AG09319 (cell line): ENCODE results near the gene C2CD4C.

Experiments used
- DNase-seq: peaks from one replicate; pipeline ENCODE4 v3.0.0-alpha.2; 2010; ENCODE audit warnings: low read depth; ENCODE audit errors: extremely low read depth
- CTCF ChIP-seq: IDR thresholded peaks from 2 replicates; pipeline ENCODE4 v1.5.1; 2011; ENCODE audit warnings: low read depth, mild to moderate bottlenecking, inconsistent platforms, low read length, moderate library complexity

C2CD4C gene

DNA sequence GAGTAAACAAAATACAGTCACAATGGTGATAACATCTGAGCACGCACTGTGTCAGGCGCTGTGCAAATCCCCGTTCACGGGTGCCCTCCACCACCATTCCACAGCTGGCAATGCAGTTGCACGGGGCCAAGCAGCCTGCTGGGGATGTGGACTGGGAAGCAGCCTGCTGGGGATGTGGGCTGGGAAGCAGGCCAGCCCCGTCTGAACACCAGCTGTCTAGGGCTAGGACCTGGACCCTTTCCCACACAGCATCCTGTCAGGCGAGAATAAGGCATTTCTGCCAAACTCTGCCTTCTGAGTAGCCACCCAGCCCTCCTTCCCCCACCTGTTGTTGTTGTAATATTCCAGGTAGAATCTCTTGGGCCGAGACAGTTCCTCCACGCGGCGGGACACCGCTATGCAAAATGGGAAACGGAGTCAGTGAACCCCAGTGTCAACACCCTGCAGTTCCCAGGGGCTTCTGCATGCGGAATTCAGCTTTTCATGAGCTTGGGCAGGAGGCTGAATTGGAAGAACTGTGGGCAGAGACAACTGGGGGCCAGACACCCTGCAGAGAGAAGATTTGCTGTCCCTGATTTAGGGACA is 36.5 kb downstream of the C2CD4C start:
- no peak for TF ChIP-seq CTCF
- peak; percentile 54 for DNase-seq

- no peak for TF ChIP-seq CTCF
- no peak for DNase-seq
These were observed 37.3 kb downstream of the C2CD4C start for GRCh38 chr19:371501-372168.

DNA sequence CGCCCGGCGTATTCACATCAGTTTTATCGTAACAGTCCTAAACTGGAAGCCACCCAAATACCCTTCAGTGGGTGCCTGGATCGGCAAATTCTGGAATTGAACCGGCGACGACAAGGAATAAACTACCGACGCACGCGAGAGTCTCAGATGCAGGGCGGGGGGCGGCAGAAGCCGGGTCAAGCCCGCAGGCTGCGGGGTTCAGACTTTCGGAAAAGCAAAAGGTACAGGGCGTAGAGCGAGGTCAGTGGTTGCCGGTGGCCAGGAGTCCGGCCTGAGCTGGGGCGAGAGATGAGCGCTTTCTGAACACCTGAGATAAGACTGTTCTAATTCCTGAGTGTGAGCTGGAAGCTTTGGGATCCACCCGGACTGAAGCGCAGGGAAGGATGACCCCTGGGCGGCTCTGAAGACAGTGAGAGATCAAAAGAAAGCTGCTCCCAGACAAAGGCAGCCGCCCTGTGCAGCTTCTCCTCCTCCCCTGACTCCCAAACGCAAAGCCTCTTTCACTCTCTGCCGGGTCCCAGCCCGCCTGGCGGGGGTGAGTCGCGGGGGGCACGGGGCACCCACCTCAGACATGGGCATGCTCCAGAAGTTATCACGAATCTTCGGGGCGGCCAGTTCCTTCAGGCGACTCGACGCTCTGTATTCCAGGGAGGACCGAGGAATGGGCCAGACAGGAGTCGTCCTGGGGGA is 38.2 kb downstream of the C2CD4C start:
- no peak for TF ChIP-seq CTCF
- no peak for DNase-seq

DNA sequence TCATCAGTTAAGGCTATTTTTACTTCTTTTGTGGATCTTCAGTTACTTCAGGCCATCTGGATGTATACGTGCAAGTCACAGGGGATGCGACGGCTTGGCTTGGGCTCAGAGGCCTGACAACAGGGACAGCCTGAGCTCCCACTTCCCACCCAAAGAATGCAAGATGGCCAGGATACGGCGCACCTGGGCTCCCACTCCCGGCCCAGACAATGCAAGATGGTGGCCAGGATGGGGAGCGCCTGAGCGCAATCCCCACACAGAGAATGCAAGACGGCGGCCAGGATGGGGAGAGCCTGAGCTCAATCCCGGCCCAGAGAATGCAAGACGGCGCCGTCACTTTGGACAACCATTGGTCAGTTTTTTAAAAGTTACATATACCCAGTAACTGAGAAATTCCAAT is 39.1 kb downstream of the C2CD4C start:
- TF ChIP-seq CTCF: no peak
- DNase-seq: no peak

- TF ChIP-seq CTCF: no peak
- no peak for DNase-seq
These were observed 39.7 kb downstream of the C2CD4C start for GRCh38 chr19:369256-369655.

- TF ChIP-seq CTCF: no peak
- no peak for DNase-seq
These were observed 40.3 kb downstream of the C2CD4C start for GRCh38 chr19:368630-369024.

GRCh38 chr19:367963-368629 is 40.9 kb downstream of the C2CD4C start:
- no peak for DNase-seq
- no peak for TF ChIP-seq CTCF
